Cardiac septum (tissue), 1 donor: Measurements from ENCODE around the gene PTPRN2. TPM values are rescaled to one million over a fixed set of nuclear protein-coding genes. Genes with fewer than 3 reads are reported as not detected.

ENCODE experiments used
- DNase-seq: peaks from one replicate; pipeline ENCODE4 v3.0.0-alpha.2; 2020; ENCODE audit warnings: low spot score
- intact Hi-C: fragments of 100-400 bp; cut with DNase I; formaldehyde crosslinking; loops from one replicate; pipeline ENCODE4 v1.14.0; 2022
- total RNA-seq: library from RNA; stranded (reverse); fragmentation: NEBNext Ultra II Directional; extraction: Animal tissue kit (Norgen Biotek cat#: 25700); gene quantifications from one replicate; pipeline ENCODE4 v1.2.1, GENCODE V29; 2021
- donor health status: DM: no; HTN: no; CAD: no.

PTPRN2 gene
- total RNA-seq, 1 donor from 2014 or later: 0.92 TPM

DNA sequence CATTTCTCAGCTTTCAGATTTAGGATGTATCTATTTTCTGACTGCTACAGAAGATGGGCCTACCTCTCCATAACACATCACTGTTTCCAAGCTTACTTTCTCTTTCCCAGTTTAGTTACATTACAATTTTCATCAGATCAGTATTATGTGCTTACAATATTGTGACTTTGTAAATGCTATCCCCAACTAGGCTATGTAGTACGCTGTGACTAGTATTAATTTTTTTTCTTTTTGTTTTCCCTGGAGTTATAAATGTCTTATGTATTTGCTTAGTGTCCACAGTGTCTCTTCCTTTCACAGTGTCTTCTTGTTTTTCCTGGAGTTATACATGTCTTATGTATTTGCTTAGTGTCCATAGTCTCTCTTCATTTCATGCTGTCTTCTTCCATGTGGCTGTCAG, 188.9 kb downstream of the PTPRN2 start:
- intact Hi-C loops: no loop called here

GRCh38 chr7:158397885-158398284, 189.7 kb downstream of the PTPRN2 start:
- no peak for DNase-seq
- intact Hi-C loops: no loop called here

More for the DNA sequence above, 188.9 kb downstream of the PTPRN2 start:
- no peak for DNase-seq

- DNase-seq: no peak
- intact Hi-C loops: no loop called here
These were observed 190.4 kb downstream of the PTPRN2 start for GRCh38 chr7:158396982-158397862.

DNA sequence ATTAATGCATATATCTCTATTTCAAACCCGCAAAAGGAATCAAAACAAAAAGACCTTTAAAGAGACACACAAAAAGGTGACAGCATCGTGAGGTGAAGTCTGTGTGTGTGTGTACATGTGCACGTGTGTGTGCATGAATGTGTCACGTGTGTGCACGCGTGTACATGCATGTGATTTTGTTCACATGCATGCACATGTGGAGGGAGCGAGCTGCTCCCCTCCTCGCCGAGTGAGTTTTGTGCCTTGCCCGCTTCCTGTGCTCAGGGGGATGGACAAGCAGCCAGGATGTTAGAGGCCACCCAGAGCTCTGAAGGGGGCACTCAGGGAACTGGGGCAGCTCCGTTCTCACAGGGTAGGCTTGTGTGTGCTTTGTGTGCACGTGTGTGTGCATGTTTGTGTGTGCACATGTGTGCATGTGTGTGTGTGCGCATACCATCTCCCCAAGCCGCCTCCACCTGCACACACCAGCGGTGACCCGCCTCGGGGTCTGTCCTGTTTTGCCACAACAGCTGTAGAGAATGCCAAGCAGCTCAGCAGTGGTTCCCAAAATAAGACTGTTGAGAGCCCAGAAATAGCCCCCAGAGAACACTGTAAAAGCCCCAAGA, 191.2 kb downstream of the PTPRN2 start:
- intact Hi-C loops: no loop called here
- DNase-seq: no peak

DNA sequence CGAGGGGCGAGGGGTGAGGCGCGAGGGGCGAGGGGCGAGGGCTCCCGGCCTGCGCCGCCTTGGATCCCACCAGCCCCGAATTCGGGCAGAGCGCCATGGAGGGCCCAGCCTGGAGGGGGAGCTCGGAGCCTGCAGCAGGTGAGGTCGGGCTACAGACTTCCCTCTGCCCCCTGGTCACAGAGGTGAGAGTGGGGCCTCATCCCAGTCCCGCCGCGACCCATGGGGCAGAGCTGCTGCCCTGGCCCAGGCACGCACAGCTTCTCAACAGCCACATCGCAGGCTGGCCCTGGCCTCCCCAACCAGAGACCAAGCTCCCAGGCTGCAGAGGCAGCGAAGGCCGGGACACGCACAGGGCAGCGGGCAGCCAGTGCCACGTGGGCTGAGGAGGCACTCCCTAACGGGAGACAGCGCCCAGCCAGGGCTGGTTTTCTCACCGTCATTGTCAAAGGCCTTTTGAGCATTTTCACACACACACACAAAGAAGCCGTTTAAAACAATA, 191.8 kb downstream of the PTPRN2 start:
- intact Hi-C loops: no loop called here
- no peak for DNase-seq

DNA sequence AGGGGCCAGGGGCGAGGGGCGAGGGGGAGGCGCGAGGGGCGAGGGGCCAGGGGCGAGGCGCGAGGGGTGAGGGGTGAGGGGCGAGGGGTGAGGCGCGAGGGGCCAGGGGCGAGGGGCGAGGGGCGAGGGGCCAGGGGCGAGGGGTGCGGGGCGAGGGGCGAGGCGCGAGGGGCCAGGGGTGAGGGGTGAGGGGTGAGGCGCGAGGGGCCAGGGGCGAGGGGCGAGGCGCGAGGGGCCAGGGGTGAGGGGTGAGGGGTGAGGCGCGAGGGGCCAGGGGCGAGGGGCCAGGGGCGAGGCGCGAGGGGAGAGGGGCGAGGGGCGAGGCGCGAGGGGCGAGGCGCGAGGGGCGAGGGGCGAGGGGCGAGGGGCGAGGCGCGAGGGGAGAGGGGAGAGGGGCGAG, 192.3 kb downstream of the PTPRN2 start:
- intact Hi-C loops: no loop called here
- no peak for DNase-seq

GRCh38 chr7:158394936-158395335, 192.7 kb downstream of the PTPRN2 start:
- DNase-seq: no peak
- intact Hi-C loops: no loop called here

GRCh38 chr7:158393926-158394625, 193.5 kb downstream of the PTPRN2 start:
- intact Hi-C loops: no loop called here
- no peak for DNase-seq

DNA sequence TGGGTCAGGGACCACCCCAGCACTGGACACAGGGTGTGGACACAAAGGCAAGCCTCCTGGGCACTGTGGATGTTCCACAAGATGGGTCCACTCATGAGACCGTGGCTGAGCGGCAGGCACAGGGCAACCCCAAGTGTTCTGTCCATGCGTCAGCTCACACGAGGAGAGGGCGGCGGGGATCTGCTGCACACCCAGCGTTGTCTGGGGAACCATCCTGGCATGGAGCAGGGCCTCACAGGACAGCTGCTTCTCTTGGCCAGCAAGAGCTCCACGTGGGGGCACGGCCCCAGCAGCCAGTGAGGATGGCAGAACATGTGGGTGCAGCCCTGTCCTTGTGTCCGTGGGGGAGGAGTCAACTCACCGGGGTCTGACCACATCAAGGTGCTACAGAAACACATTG, 195.4 kb downstream of the PTPRN2 start:
- intact Hi-C loops: no loop called here

GRCh38 chr7:158391541-158391940, 196.1 kb downstream of the PTPRN2 start:
- intact Hi-C loops: no loop called here
- no peak for DNase-seq

More for the DNA sequence above, 195.4 kb downstream of the PTPRN2 start:
- no peak for DNase-seq

DNA sequence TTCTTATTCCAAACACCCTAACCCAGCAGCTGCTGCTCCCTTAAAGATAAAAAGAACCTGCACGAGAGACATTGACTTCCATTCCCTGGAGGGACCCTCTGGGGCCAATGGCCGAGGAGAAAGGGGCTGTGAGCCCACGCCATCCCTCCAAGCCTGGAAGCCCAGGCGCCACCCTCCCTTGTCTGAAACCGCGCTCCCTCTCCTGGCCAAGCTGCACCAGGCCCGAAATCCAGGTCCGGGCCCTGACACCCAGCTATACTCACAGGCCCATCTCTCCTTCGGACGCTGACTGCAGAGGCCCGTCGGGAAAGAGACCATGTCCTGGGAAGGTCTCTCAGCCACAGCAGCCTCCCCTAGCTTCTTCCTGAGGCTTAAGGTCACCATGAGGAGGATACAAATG, 196.5 kb downstream of the PTPRN2 start:
- intact Hi-C loops: no loop called here
- DNase-seq: no peak

DNA sequence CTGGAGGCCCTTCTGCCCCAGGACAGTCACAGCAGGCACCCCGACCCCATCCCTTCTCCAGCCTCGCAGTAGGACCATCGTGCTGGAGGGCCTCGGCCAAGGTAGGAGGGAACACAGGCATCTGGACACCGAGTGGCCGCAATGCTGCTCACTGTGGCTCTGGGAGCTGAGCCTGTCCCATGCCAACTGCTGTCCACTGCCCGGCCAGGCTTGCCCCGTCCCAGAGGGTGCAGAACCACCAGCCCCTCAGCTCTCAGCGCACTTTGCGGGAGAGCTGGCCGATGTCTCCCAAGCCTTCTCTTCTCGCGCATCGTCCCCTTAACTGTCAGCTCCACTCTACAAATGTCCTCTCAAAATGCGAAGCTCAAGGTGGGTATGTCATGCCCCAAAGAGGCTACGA, 197.2 kb downstream of the PTPRN2 start:
- intact Hi-C loops: no loop called here
- no peak for DNase-seq

- intact Hi-C loops: no loop called here
- DNase-seq: no peak
These were observed 197.9 kb downstream of the PTPRN2 start for GRCh38 chr7:158389514-158390425.

DNA sequence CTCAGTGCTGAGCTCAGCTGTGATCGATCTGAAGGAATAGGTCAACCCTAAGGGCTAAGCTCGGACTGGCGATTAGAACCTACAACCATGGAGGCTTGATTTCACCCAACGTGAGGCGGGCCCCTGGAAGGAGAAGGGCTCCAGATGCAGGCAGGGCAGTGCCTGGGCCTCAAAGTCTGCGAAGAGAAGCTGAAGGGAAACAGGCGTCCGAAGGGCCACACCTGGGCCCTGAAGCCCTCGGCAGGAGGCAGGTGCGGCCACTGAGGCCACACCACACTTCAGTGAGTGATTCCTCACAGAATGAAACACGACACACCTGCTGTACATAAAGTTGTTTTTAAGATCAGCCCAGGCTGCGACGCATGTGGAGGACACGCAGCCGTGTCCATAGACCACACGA, 198.7 kb downstream of the PTPRN2 start:
- intact Hi-C loops: no loop called here
- no peak for DNase-seq

DNA sequence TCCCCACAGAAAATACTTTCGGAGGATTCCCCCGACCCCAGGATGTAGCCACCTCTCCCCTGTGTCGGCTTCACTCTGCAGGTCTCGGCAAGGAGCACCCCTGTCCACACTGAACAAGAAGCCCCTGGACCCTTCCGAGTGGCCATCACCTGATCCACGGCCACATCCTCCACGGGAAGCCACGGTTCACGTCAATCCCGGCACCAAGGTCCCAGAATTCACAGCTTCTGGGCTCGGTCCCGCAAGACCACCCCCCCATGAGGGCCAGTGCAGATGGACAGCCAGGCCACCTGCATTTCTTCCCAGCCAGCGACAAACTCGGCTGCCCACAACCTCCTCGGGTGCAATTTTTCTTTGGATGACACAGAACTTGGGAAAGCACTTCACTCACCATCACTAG, 199.6 kb downstream of the PTPRN2 start:
- intact Hi-C loops: no loop called here
- no peak for DNase-seq

DNA sequence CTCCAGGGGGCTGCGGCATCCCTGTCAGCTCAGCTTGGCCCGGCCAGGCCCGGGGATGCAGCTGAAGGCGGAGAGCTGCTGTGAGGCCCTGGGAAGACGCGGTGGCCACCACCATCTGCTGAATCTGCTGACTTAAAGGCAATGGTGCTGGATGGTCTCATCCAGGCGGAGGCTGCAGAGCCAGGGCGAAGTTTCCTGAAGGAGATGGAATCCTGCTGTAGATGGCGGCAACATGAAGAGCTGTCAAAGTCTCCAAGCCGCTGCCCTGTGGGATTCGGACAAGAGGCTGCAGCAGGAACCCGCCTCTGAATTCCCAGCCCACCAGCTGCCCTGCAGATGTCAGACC, 200.1 kb downstream of the PTPRN2 start:
- no peak for DNase-seq
- intact Hi-C loops: no loop called here

DNA sequence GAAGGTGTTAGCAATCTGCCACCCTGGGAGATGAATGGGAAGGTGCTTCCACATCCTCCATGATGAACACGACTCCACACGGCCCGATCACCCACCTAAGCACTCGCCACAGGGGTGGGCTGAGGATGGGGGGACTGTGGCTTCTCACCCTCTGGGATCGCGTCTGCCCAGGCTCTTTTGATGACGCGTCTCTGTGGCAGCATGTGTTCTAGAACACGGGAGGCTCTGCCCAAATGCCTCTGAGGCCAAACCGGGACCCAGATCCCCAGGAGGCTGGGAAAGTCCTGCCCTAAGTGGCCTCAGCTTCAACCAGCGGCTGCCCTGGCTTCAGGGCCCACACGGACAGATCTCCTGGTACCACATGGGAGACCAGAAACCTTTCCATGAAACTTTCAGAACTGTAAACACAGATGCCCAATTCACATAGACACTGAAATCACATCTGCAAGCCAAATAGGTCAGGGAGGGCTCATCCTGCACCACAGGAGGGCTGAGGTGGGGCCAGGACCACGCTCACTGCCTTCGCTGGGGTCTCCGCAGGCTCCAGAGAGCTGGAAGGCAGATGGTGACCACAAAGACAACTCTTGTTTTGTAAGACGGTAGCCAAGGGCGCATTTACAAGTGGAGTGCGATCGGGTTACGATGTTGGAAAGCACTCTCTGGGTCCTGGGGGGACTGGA, 200.6 kb downstream of the PTPRN2 start:
- intact Hi-C loops: no loop called here

GRCh38 chr7:158386355-158386618, 201.3 kb downstream of the PTPRN2 start:
- intact Hi-C loops: no loop called here
- DNase-seq: no peak

More for the DNA sequence above, 200.6 kb downstream of the PTPRN2 start:
- DNase-seq: no peak
